Fibroblast of lung (primary cell): ENCODE measurements around the gene CCDC85C. TPM values are rescaled to one million over a fixed set of nuclear protein-coding genes. Genes with fewer than 3 reads are reported as not detected.

Experiments used
- DNase-seq, 2 donors: peaks; one replicate each; pipeline versions ENCODE4 v3.0.0 to v3.0.0-alpha.2; 2010; ENCODE audit warnings: low read depth in 2 of 2
- H2AFZ ChIP-seq: 2 replicates; pipeline ENCODE4 v1.5.1; 2012; ENCODE audit warnings: low read length, control low read depth, inconsistent platforms
- H3K27ac ChIP-seq: 2 replicates; pipeline ENCODE4 v1.5.1; 2011; ENCODE audit warnings: low read length, control low read depth; ENCODE audit not compliant: insufficient read depth
- H3K27me3 ChIP-seq: 2 replicates; pipeline ENCODE4 v1.5.1; 2011; ENCODE audit warnings: mild to moderate bottlenecking, low read length; ENCODE audit not compliant: control insufficient read depth, insufficient read depth
- H3K36me3 ChIP-seq: 2 replicates; pipeline ENCODE4 v1.5.1; 2011; ENCODE audit warnings: low read length; ENCODE audit not compliant: control insufficient read depth, insufficient read depth
- H3K4me1 ChIP-seq: 2 replicates; pipeline ENCODE4 v1.5.1; 2011; ENCODE audit warnings: low read length; ENCODE audit not compliant: control insufficient read depth, insufficient read depth; ENCODE audit errors: extremely low read depth
- H3K4me2 ChIP-seq: 2 replicates; pipeline ENCODE4 v1.5.1; 2011; ENCODE audit warnings: low read length, control low read depth; ENCODE audit not compliant: insufficient read depth; ENCODE audit errors: extremely low read depth
- H3K4me3 ChIP-seq, 4 experiments: fragments of 200-600 bp in 1 of 4; sonication (generic) in 1 of 4; replicated peaks in 1 of 4; 2 replicates each; pipeline ENCODE4 v1.5.1; 2011 to 2016; ENCODE audit warnings: low read length in 4 of 4, low read depth in 3 of 4, mild to moderate bottlenecking in 3 of 4, control low read depth in 2 of 4, inconsistent platforms in 1 of 4, mixed read lengths in 1 of 4; ENCODE audit not compliant: insufficient read depth in 1 of 4; ENCODE audit errors: control extremely low read depth in 1 of 4
- H3K79me2 ChIP-seq: 2 replicates; pipeline ENCODE4 v1.5.1; 2012; ENCODE audit warnings: mild to moderate bottlenecking, low read length, inconsistent platforms; ENCODE audit not compliant: control insufficient read depth, insufficient read depth
- H3K9ac ChIP-seq: 2 replicates; pipeline ENCODE4 v1.5.1; 2011; ENCODE audit warnings: mild to moderate bottlenecking, low read length, control low read depth; ENCODE audit not compliant: insufficient read depth
- H3K9me3 ChIP-seq: 2 replicates; pipeline ENCODE4 v1.5.1; 2012; ENCODE audit warnings: low read depth, low read length; ENCODE audit not compliant: control insufficient read depth, insufficient read depth
- H4K20me1 ChIP-seq: 2 replicates; pipeline ENCODE4 v1.5.1; 2011; ENCODE audit warnings: low read length; ENCODE audit not compliant: control insufficient read depth, insufficient read depth; ENCODE audit errors: extremely low read depth
- CTCF ChIP-seq, 2 donors: IDR thresholded peaks in 1 of 2; conservative IDR thresholded peaks in 1 of 2; 1 replicate in 1 of 2; 2 replicates in 1 of 2; pipeline ENCODE4 v1.5.1; 2011 to 2012; ENCODE audit warnings: low read length in 2 of 2, control low read depth in 1 of 2, inconsistent platforms in 1 of 2, low read depth in 1 of 2, mild to moderate bottlenecking in 1 of 2
- EZH2 ChIP-seq: IDR thresholded peaks from 2 replicates; pipeline ENCODE4 v1.5.1; 2012; ENCODE audit warnings: low read length, control low read depth, mild to moderate bottlenecking; ENCODE audit errors: missing control alignments
- polyA plus RNA-seq, 2 donors: library from polyadenylated mRNA; depleted of rRNA in 1 of 2; stranded (reverse) in 1 of 2; unstranded in 1 of 2; fragments of >200 nt; gene quantifications; 2 replicates each; pipeline ENCODE4 v1.2.1, GENCODE V29; 2011 to 2012; ENCODE audit warnings: missing spikeins in 1 of 2
- total RNA-seq: library from RNA; depleted of rRNA; stranded (reverse); fragments of >200 nt; gene quantifications from 2 replicates; pipeline ENCODE4 v1.2.1, GENCODE V29; 2014

CCDC85C gene
- total and polyA plus RNA-seq, 2 donors (not counting 1 experiment from before 2014, with no cell fraction given): 4.6 to 9.6 TPM

- no peaks in the 10 kb centered on the region for H4K20me1 ChIP-seq
- peaks cover 5% of the 10 kb centered on the region for H3K79me2 ChIP-seq
- H3K4me2 ChIP-seq: peak overlapping the region; percentile 1
- no peaks in the 10 kb centered on the region for H3K36me3 ChIP-seq
- peak in 1 of 2 donors; percentile 30 for DNase-seq
- H3K27me3 ChIP-seq: no peaks in the 10 kb centered on the region
- no peak overlapping the region for H3K4me3 ChIP-seq
- H2AFZ ChIP-seq: no peak overlapping the region
- no peak for TF ChIP-seq CTCF (conservative IDR thresholded peaks at IDR 0.05 in 1 of 2, IDR thresholded peaks at IDR 0.05 in 1 of 2; ENCODE audit: low read depth in 1 of 2, low read length in 2 of 2)
- TF ChIP-seq EZH2: no peak
- H3K27ac ChIP-seq: no peak overlapping the region
- H3K9ac ChIP-seq: no peak overlapping the region
- no peaks in the 10 kb centered on the region for H3K9me3 ChIP-seq
- peaks cover 8% of the 10 kb centered on the region for H3K4me1 ChIP-seq
Observed at GRCh38 chr14:99589031-99589441, 15.0 kb downstream of the CCDC85C start.

GRCh38 chr14:99587460-99588278 lies 16.3 kb downstream of the CCDC85C start:
- H4K20me1 ChIP-seq: no peaks in the 10 kb centered on the region
- H3K79me2 ChIP-seq: peaks cover 5% of the 10 kb centered on the region
- DNase-seq: no peak
- peaks cover 8% of the 10 kb centered on the region for H3K4me1 ChIP-seq
- TF ChIP-seq EZH2 (no peak), CTCF (conservative IDR thresholded peaks at IDR 0.05 in 1 of 2, IDR thresholded peaks at IDR 0.05 in 1 of 2; ENCODE audit: low read depth in 1 of 2, low read length in 2 of 2) (no peak)
- no peak overlapping the region for H3K9ac ChIP-seq
- no peaks in the 10 kb centered on the region for H3K36me3 ChIP-seq
- H3K4me2 ChIP-seq: no peak overlapping the region
- H2AFZ ChIP-seq: no peak overlapping the region
- no peaks in the 10 kb centered on the region for H3K27me3 ChIP-seq
- H3K27ac ChIP-seq: no peak overlapping the region
- no peak overlapping the region for H3K4me3 ChIP-seq
- H3K9me3 ChIP-seq: no peaks in the 10 kb centered on the region

GRCh38 chr14:99586761-99587459 lies 17.1 kb downstream of the CCDC85C start:
- Histone ChIP-seq H3K36me3 (no peaks in the 10 kb centered on the region), H3K9me3 (no peaks in the 10 kb centered on the region), H3K4me1 (peaks cover 8% of the 10 kb centered on the region), H3K79me2 (no peaks in the 10 kb centered on the region), H3K4me3 (no peak overlapping the region), H2AFZ (no peak overlapping the region), H3K27ac (no peak overlapping the region), H4K20me1 (no peaks in the 10 kb centered on the region), H3K4me2 (no peak overlapping the region), H3K9ac (no peak overlapping the region), H3K27me3 (no peaks in the 10 kb centered on the region)
- TF ChIP-seq EZH2 (no peak), CTCF (conservative IDR thresholded peaks at IDR 0.05 in 1 of 2, IDR thresholded peaks at IDR 0.05 in 1 of 2; ENCODE audit: low read depth in 1 of 2, low read length in 2 of 2) (no peak)
- no peak for DNase-seq
